Keratinocyte (primary cell): ENCODE results near the gene ZNF474. TPM values are rescaled to one million over a fixed set of nuclear protein-coding genes. Genes with fewer than 3 reads are reported as not detected.

ENCODE experiments used
- DNase-seq: peaks from one replicate; pipeline ENCODE4 v3.0.0-alpha.2; 2011; ENCODE audit warnings: low read depth, missing footprints, low spot score
- FAIRE-seq: peaks from 2 replicates; lab custom pipeline; 2011; peaks lifted over from hg19 to GRCh38; lab: Jason Lieb, UNC
- H2AFZ ChIP-seq: 2 replicates; pipeline ENCODE4 v1.6.0; 2012; ENCODE audit warnings: low read length, control low read depth, inconsistent platforms; ENCODE audit not compliant: control insufficient read depth
- H3K27ac ChIP-seq: 2 replicates; pipeline ENCODE4 v1.5.1; 2011; ENCODE audit warnings: low read length; ENCODE audit not compliant: control insufficient read depth, insufficient read depth
- H3K27me3 ChIP-seq: 3 replicates; pipeline ENCODE4 v1.6.0; 2011; ENCODE audit warnings: low read length; ENCODE audit not compliant: control insufficient read depth, insufficient read depth; ENCODE audit errors: extremely low read depth
- H3K36me3 ChIP-seq, 2 experiments: 2 replicates in 1 of 2; 3 replicates in 1 of 2; pipeline ENCODE4 v1.5.1; 2011; ENCODE audit warnings: low read length in 2 of 2, mild to moderate bottlenecking in 1 of 2; ENCODE audit not compliant: control insufficient read depth in 2 of 2, insufficient read depth in 2 of 2; ENCODE audit errors: extremely low read depth in 1 of 2
- H3K4me1 ChIP-seq: 3 replicates; pipeline ENCODE4 v1.5.1; 2011; ENCODE audit warnings: low read length; ENCODE audit not compliant: control insufficient read depth, insufficient read depth; ENCODE audit errors: extremely low read depth
- H3K4me2 ChIP-seq: 3 replicates; pipeline ENCODE4 v1.6.0; 2011; ENCODE audit warnings: low read depth, low read length; ENCODE audit not compliant: control insufficient read depth, insufficient read depth; ENCODE audit errors: extremely low read depth
- H3K4me3 ChIP-seq, 3 experiments: fragments of 200-600 bp in 1 of 3; sonication (generic) in 1 of 3; 2 replicates in 2 of 3; 3 replicates in 1 of 3; pipeline ENCODE4 v1.5.1; 2011 to 2016; ENCODE audit warnings: low read length in 3 of 3, mild to moderate bottlenecking in 3 of 3, control low read depth in 2 of 3, inconsistent platforms in 1 of 3, low read depth in 1 of 3, mixed read lengths in 1 of 3, mixed run types in 1 of 3, moderate library complexity in 1 of 3; ENCODE audit not compliant: control insufficient read depth in 2 of 3, insufficient read depth in 2 of 3; ENCODE audit errors: extremely low read depth in 1 of 3
- H3K79me2 ChIP-seq: 2 replicates; pipeline ENCODE4 v1.6.0; 2012; ENCODE audit warnings: low read length; ENCODE audit not compliant: control insufficient read depth, insufficient read depth
- H3K9ac ChIP-seq: 3 replicates; pipeline ENCODE4 v1.6.0; 2011; ENCODE audit warnings: low read length; ENCODE audit not compliant: control insufficient read depth, insufficient read depth; ENCODE audit errors: extremely low read depth
- H3K9me1 ChIP-seq: 3 replicates; pipeline ENCODE4 v1.6.0; 2011; ENCODE audit warnings: low read length; ENCODE audit not compliant: control insufficient read depth, insufficient read depth; ENCODE audit errors: extremely low read depth
- H3K9me3 ChIP-seq: 2 replicates; pipeline ENCODE4 v1.5.1; 2012; ENCODE audit warnings: low read depth, low read length; ENCODE audit not compliant: control insufficient read depth
- H4K20me1 ChIP-seq: 3 replicates; pipeline ENCODE4 v1.6.0; 2011; ENCODE audit warnings: low read length; ENCODE audit not compliant: control insufficient read depth, insufficient read depth; ENCODE audit errors: extremely low read depth
- CTCF ChIP-seq, 3 experiments: IDR thresholded peaks in 1 of 3; conservative IDR thresholded peaks in 1 of 3; optimal IDR thresholded peaks in 1 of 3; 2 replicates in 2 of 3; 3 replicates in 1 of 3; pipeline versions ENCODE3 to v1.5.1; 2011; ENCODE audit warnings: low read length in 3 of 3, mild to moderate bottlenecking in 3 of 3, moderate library complexity in 2 of 3, control low read depth in 1 of 3, inconsistent platforms in 1 of 3; ENCODE audit not compliant: insufficient read depth in 2 of 3; ENCODE audit errors: extremely low read depth in 1 of 3
- EZH2 ChIP-seq: IDR thresholded peaks from one replicate; pipeline ENCODE4 v1.6.1; 2012; ENCODE audit warnings: inconsistent platforms, mild to moderate bottlenecking, low read length, moderate library complexity
- dilution Hi-C: fragments of 300-500 bp; cut with MboI; formaldehyde crosslinking; loops from one replicate; pipeline ENCODE4 v1.7.0; 2020; ENCODE audit warnings: low sequenced_read_pairs; ENCODE audit not compliant: extremely low pct_ligation_motif_present
- polyA plus RNA-seq, 5 experiments: library from polyadenylated mRNA; depleted of rRNA in 3 of 5; stranded (reverse) in 3 of 5; stranded (forward) in 1 of 5; unstranded in 1 of 5; fragments of >200 nt; gene quantifications; 1 replicate in 1 of 5; 2 replicates in 3 of 5; 3 replicates in 1 of 5; pipeline versions ENCODE4 v1.2.1 to v1.2.3, GENCODE V29; 2011 to 2012; ENCODE audit warnings: missing spikeins in 2 of 5, low read depth in 1 of 5, low replicate concordance in 1 of 5

Gene ZNF474
- polyA plus RNA-seq, 1 donor (not counting 4 experiments of a cell fraction or from before 2014, with no cell fraction given): 0.05 TPM

GRCh38 chr5:122154491-122154890, 25.1 kb downstream of the ZNF474 start:
- Histone ChIP-seq H3K9me3 (no peaks in the 10 kb centered on the region), H3K4me1 (no peaks in the 10 kb centered on the region), H3K27ac (no peak overlapping the region), H3K36me3 (no peaks in the 10 kb centered on the region), H3K9me1 (no peaks in the 10 kb centered on the region), H4K20me1 (no peaks in the 10 kb centered on the region), H3K4me3 (no peak overlapping the region), H3K9ac (no peak overlapping the region), H3K79me2 (no peaks in the 10 kb centered on the region), H3K4me2 (no peak overlapping the region), H2AFZ (no peak overlapping the region), H3K27me3 (no peaks in the 10 kb centered on the region)
- dilution Hi-C loops: no loop called here
- TF ChIP-seq EZH2 (no peak), CTCF (optimal IDR thresholded peaks at IDR 0.05 in 1 of 3, IDR thresholded peaks at IDR 0.05 in 1 of 3, conservative IDR thresholded peaks at IDR 0.05 in 1 of 3; ENCODE audit: extremely low read depth in 1 of 3, insufficient read depth in 2 of 3, low read length in 3 of 3) (no peak)
- FAIRE-seq (no peak), DNase-seq (no peak)

GRCh38 chr5:122154910-122155309, 25.6 kb downstream of the ZNF474 start:
- H3K4me2 ChIP-seq: no peak overlapping the region
- H3K9ac ChIP-seq: no peak overlapping the region
- no peak overlapping the region for H3K4me3 ChIP-seq
- H3K9me1 ChIP-seq: no peaks in the 10 kb centered on the region
- H3K36me3 ChIP-seq: no peaks in the 10 kb centered on the region
- no peaks in the 10 kb centered on the region for H3K9me3 ChIP-seq
- H3K27me3 ChIP-seq: no peaks in the 10 kb centered on the region
- TF ChIP-seq CTCF (optimal IDR thresholded peaks at IDR 0.05 in 1 of 3, IDR thresholded peaks at IDR 0.05 in 1 of 3, conservative IDR thresholded peaks at IDR 0.05 in 1 of 3; ENCODE audit: extremely low read depth in 1 of 3, insufficient read depth in 2 of 3, low read length in 3 of 3) (no peak), EZH2 (no peak)
- FAIRE-seq (no peak), DNase-seq (no peak)
- H3K4me1 ChIP-seq: no peaks in the 10 kb centered on the region
- H3K27ac ChIP-seq: no peak overlapping the region
- no peak overlapping the region for H2AFZ ChIP-seq
- dilution Hi-C loops: no loop called here
- no peaks in the 10 kb centered on the region for H4K20me1 ChIP-seq
- H3K79me2 ChIP-seq: no peaks in the 10 kb centered on the region
